CD4-positive, alpha-beta T cell (primary cell): ENCODE results near the gene FANCM. TPM values are rescaled to one million over a fixed set of nuclear protein-coding genes. Genes with fewer than 3 reads are reported as not detected.

Experiments used
- ATAC-seq: fragments of 200-7000 bp; cut with Tn5 transposase; one replicate; pipeline ENCODE4 v1.10.0; 2022; ENCODE audit warnings: mild to moderate bottlenecking; ENCODE audit not compliant: poor library complexity
- CTCF ChIA-PET: fragments of 350-600 bp; sonication (Branson Sonifier 250); formaldehyde crosslinking; loops from one replicate; lab custom pipeline; 2021; ENCODE audit warnings: antibody characterized with exemption, inconsistent platforms; lab: Charles Lee
- POLR2A ChIA-PET: fragments of 350-600 bp; sonication (Branson Sonifier 250); formaldehyde crosslinking; loops from one replicate; lab custom pipeline; 2021; ENCODE audit warnings: antibody characterized with exemption, inconsistent platforms; lab: Charles Lee
- DNase-seq, 14 experiments: peaks; one replicate each; pipeline ENCODE4 v3.0.0-alpha.2; 2013 to 2020; ENCODE audit warnings: mixed read lengths in 2 of 14
- H3K27ac ChIP-seq, 2 donors: one replicate each; pipeline versions ENCODE4 v1.5.1 to v1.7.0; 2013; ENCODE audit warnings: low read length in 2 of 2, low read depth in 1 of 2, mild to moderate bottlenecking in 1 of 2
- H3K27me3 ChIP-seq, 2 experiments: 1 replicate in 1 of 2; 2 replicates in 1 of 2; pipeline versions ENCODE4 v1.6.1 to v1.7.0; 2013; ENCODE audit warnings: low read length in 2 of 2, control low read depth in 1 of 2, mild to moderate bottlenecking in 1 of 2, moderate library complexity in 1 of 2; ENCODE audit not compliant: insufficient read depth in 2 of 2, control insufficient read depth in 1 of 2
- H3K36me3 ChIP-seq: one replicate; pipeline ENCODE4 v1.6.1; 2013; ENCODE audit warnings: low read length, control low read depth; ENCODE audit not compliant: insufficient read depth
- H3K4me1 ChIP-seq: one replicate; pipeline ENCODE4 v1.6.1; 2013; ENCODE audit warnings: low read length, control low read depth; ENCODE audit not compliant: insufficient read depth
- H3K4me3 ChIP-seq: one replicate; pipeline ENCODE4 v1.5.1; 2013; ENCODE audit warnings: mild to moderate bottlenecking, low read length, moderate library complexity
- H3K9me3 ChIP-seq, 2 experiments: 1 replicate in 1 of 2; 2 replicates in 1 of 2; pipeline versions ENCODE4 v1.6.1 to v1.7.0; 2013; ENCODE audit warnings: low read length in 2 of 2, mild to moderate bottlenecking in 2 of 2, control low read depth in 1 of 2, moderate library complexity in 1 of 2; ENCODE audit not compliant: control insufficient read depth in 1 of 2, insufficient read depth in 1 of 2
- H3K27ac Mint-ChIP-seq: one replicate; pipeline ENCODE4 v1.8.0; 2020; ENCODE audit warnings: mixed read lengths
- H3K27me3 Mint-ChIP-seq: one replicate; pipeline ENCODE4 v1.8.0; 2021; ENCODE audit warnings: mixed read lengths
- H3K36me3 Mint-ChIP-seq: one replicate; pipeline ENCODE4 v1.8.0; 2021; ENCODE audit warnings: low read depth, mixed read lengths
- H3K4me1 Mint-ChIP-seq: one replicate; pipeline ENCODE4 v1.8.0; 2021; ENCODE audit warnings: low read depth, mixed read lengths
- H3K4me3 Mint-ChIP-seq: one replicate; pipeline ENCODE4 v1.8.0; 2020; ENCODE audit warnings: mild to moderate bottlenecking, mixed read lengths
- H3K9me3 Mint-ChIP-seq: one replicate; pipeline ENCODE4 v1.8.0; 2020; ENCODE audit warnings: mixed read lengths
- CTCF ChIP-seq: fragments of 200-600 bp; IDR thresholded peaks from one replicate; pipeline ENCODE4 v1.8.0; 2022; ENCODE audit warnings: antibody characterized with exemption, mild to moderate bottlenecking
- intact Hi-C, 2 experiments: fragments of 100-400 bp; cut with DNase I in 1 of 2; cut with micrococcal nuclease in 1 of 2; formaldehyde crosslinking; loops; one replicate each; pipeline versions ENCODE4 v1.15.1 to v1.9.0; 2023 to 2025; cut with DNase I, micrococcal nuclease
- total RNA-seq, 174 experiments: library from RNA in 2 of 174; stranded (reverse) in 2 of 174; gene quantifications; one replicate each; pipeline ENCODE4 v1.2.3 and lab custom pipeline; 2021 to 2026

FANCM gene
- total RNA-seq, 2 experiments from 2014 or later = 6.1 to 8.8 TPM

- no peaks in the 10 kb centered on the region for H3K27me3 Mint-ChIP-seq
- intact Hi-C loops = no loop called here
- H3K9me3 ChIP-seq = no peaks in the 10 kb centered on the region
- H3K4me3 ChIP-seq = no peak overlapping the region
- no peak overlapping the region for H3K4me3 Mint-ChIP-seq
- H3K36me3 ChIP-seq = no peaks in the 10 kb centered on the region
- CTCF ChIA-PET = interaction anchor here (1.3 kb wide), 1 partner anchor 10 kb away, joined by 3 read pairs; the partner anchor contains the start of gene FANCM
- H3K27me3 ChIP-seq = no peaks in the 10 kb centered on the region
- TF ChIP-seq CTCF = no peak
- no peaks in the 10 kb centered on the region for H3K9me3 Mint-ChIP-seq
- no peaks in the 10 kb centered on the region for H3K4me1 ChIP-seq
- H3K4me1 Mint-ChIP-seq = no peaks in the 10 kb centered on the region
- H3K27ac Mint-ChIP-seq = no peak overlapping the region
- POLR2A ChIA-PET = no interaction called here
- ATAC-seq (no peak), DNase-seq (no peak)
- peaks cover 12% of the 10 kb centered on the region for H3K36me3 Mint-ChIP-seq
- H3K27ac ChIP-seq = no peak overlapping the region
These were observed 9.5 kb downstream of the FANCM start for GRCh38 chr14:45145214-45145613.

- H3K36me3 Mint-ChIP-seq = peaks cover 24% of the 10 kb centered on the region
- TF ChIP-seq CTCF = no peak
- H3K27me3 Mint-ChIP-seq = no peaks in the 10 kb centered on the region
- H3K27me3 ChIP-seq = no peaks in the 10 kb centered on the region
- no peak overlapping the region for H3K27ac Mint-ChIP-seq
- H3K4me3 ChIP-seq = no peak overlapping the region
- no peaks in the 10 kb centered on the region for H3K9me3 Mint-ChIP-seq
- ChIA-PET CTCF (no interaction called here), POLR2A (no interaction called here)
- H3K9me3 ChIP-seq = no peaks in the 10 kb centered on the region
- intact Hi-C loops = no loop called here
- DNase-seq (no peak), ATAC-seq (no peak)
- no peaks in the 10 kb centered on the region for H3K4me1 ChIP-seq
- H3K4me1 Mint-ChIP-seq = no peaks in the 10 kb centered on the region
- H3K36me3 ChIP-seq = peaks cover 4% of the 10 kb centered on the region
- no peak overlapping the region for H3K4me3 Mint-ChIP-seq
- H3K27ac ChIP-seq = no peak overlapping the region
These were observed 13.9 kb downstream of the FANCM start for GRCh38 chr14:45149602-45150001.

- Histone ChIP-seq H3K4me1 (no peaks in the 10 kb centered on the region), H3K27ac (no peak overlapping the region), H3K9me3 (no peaks in the 10 kb centered on the region), H3K4me3 (no peak overlapping the region), H3K27me3 (no peaks in the 10 kb centered on the region), H3K36me3 (peaks cover 4% of the 10 kb centered on the region)
- DNase-seq (no peak), ATAC-seq (no peak)
- no peak overlapping the region for H3K4me3 Mint-ChIP-seq
- no peak for TF ChIP-seq CTCF
- no peaks in the 10 kb centered on the region for H3K27me3 Mint-ChIP-seq
- ChIA-PET POLR2A (no interaction called here), CTCF (no interaction called here)
- intact Hi-C loops = no loop called here
- no peaks in the 10 kb centered on the region for H3K9me3 Mint-ChIP-seq
- H3K36me3 Mint-ChIP-seq = peaks cover 24% of the 10 kb centered on the region
- H3K27ac Mint-ChIP-seq = no peak overlapping the region
- H3K4me1 Mint-ChIP-seq = no peaks in the 10 kb centered on the region
These were observed 14.7 kb downstream of the FANCM start for GRCh38 chr14:45150386-45150890.
